IMR-90 (cell line): Measurements from ENCODE around the gene APOBEC3H. TPM values are rescaled to one million over a fixed set of nuclear protein-coding genes. Genes with fewer than 3 reads are reported as not detected.

Experiments used
- ATAC-seq: fragments of 200-7000 bp; cut with Tn5 transposase; 2 replicates; pipeline ENCODE4 v1.9.1; 2020; ENCODE audit warnings: low read depth, mild to moderate bottlenecking, moderate library complexity
- BruUV-seq: library from RNA; stranded (reverse); fragments of 400-500 nt; replicated peaks from 2 replicates; lab custom pipeline; 2021; lab: Mats Ljungman, UMichigan
- CTCF ChIA-PET: fragments of 300-600 bp; formaldehyde crosslinking; extraction: SDS; loops from one replicate; lab custom pipeline; 2021; ENCODE audit warnings: antibody characterized with exemption; lab: Yijun Ruan, JAX
- POLR2A ChIA-PET: fragments of 300-600 bp; sonication (Branson Sonifier 250); formaldehyde crosslinking; loops from one replicate; lab custom pipeline; 2022; ENCODE audit warnings: antibody characterized with exemption; ENCODE audit not compliant: unreplicated experiment; lab: Charles Lee
- DNase-seq: peaks from one replicate; pipeline ENCODE4 v3.0.0; 2013
- H2AFZ ChIP-seq: replicated peaks from 2 replicates; pipeline ENCODE3; 2013; ENCODE audit warnings: low read length, mild to moderate bottlenecking; ENCODE audit not compliant: poor library complexity
- H2AK5ac ChIP-seq: 2 replicates; pipeline ENCODE4 v1.6.1; 2013; ENCODE audit warnings: low read depth, low read length, inconsistent platforms
- H2AK9ac ChIP-seq: replicated peaks from 2 replicates; pipeline ENCODE3; 2013; ENCODE audit warnings: mild to moderate bottlenecking, low read depth, low read length, moderate library complexity; ENCODE audit not compliant: poor library complexity
- H2BK120ac ChIP-seq: 2 replicates; pipeline ENCODE4 v1.6.1; 2013; ENCODE audit warnings: low read depth, low read length, inconsistent platforms
- H2BK15ac ChIP-seq: 3 replicates; pipeline ENCODE4 v1.6.1; 2013; ENCODE audit warnings: low read depth, low read length, inconsistent platforms
- H2BK20ac ChIP-seq: 2 replicates; pipeline ENCODE4 v1.6.1; 2013; ENCODE audit warnings: low read depth, mild to moderate bottlenecking, inconsistent platforms, low read length, moderate library complexity
- H2BK5ac ChIP-seq: 2 replicates; pipeline ENCODE4 v1.6.1; 2013; ENCODE audit warnings: mild to moderate bottlenecking, low read depth, low read length, inconsistent platforms; ENCODE audit not compliant: poor library complexity, severe bottlenecking
- H3K14ac ChIP-seq: replicated peaks from 2 replicates; pipeline ENCODE4 v1.6.1; 2013; ENCODE audit warnings: low read depth, low read length, inconsistent platforms
- H3K18ac ChIP-seq: 2 replicates; pipeline ENCODE4 v1.6.1; 2013; ENCODE audit warnings: low read depth, low read length, control low read depth
- H3K23ac ChIP-seq: 2 replicates; pipeline ENCODE4 v1.6.1; 2013; ENCODE audit warnings: low read depth, low read length, inconsistent platforms
- H3K27ac ChIP-seq: 2 replicates; pipeline ENCODE4 v1.5.1; 2013; ENCODE audit warnings: mild to moderate bottlenecking, control low read depth, low read length; ENCODE audit not compliant: insufficient read depth
- H3K27me3 ChIP-seq: 2 replicates; pipeline ENCODE4 v1.6.1; 2013; ENCODE audit warnings: low read length; ENCODE audit not compliant: control insufficient read depth, insufficient read depth
- H3K36me3 ChIP-seq: 2 replicates; pipeline ENCODE4 v1.6.1; 2013; ENCODE audit warnings: low read length, mixed read lengths; ENCODE audit not compliant: control insufficient read depth, insufficient read depth
- H3K4ac ChIP-seq: 2 replicates; pipeline ENCODE4 v1.6.1; 2013; ENCODE audit warnings: low read depth, low read length, inconsistent platforms
- H3K4me1 ChIP-seq: 2 replicates; pipeline ENCODE4 v1.6.1; 2013; ENCODE audit warnings: low read length, mixed read lengths; ENCODE audit not compliant: control insufficient read depth, insufficient read depth
- H3K4me2 ChIP-seq: 2 replicates; pipeline ENCODE4 v1.6.1; 2013; ENCODE audit warnings: low read depth, mild to moderate bottlenecking, control low read depth, low read length, moderate library complexity
- H3K4me3 ChIP-seq: 2 replicates; pipeline ENCODE4 v1.5.1; 2013; ENCODE audit warnings: low read depth, mild to moderate bottlenecking, control low read depth, low read length, moderate library complexity; ENCODE audit not compliant: insufficient read depth
- H3K56ac ChIP-seq: 2 replicates; pipeline ENCODE4 v1.6.1; 2013; ENCODE audit warnings: low read length, inconsistent platforms; ENCODE audit not compliant: insufficient read depth; ENCODE audit errors: extremely low read depth
- H3K79me1 ChIP-seq, 2 experiments: 2 replicates each; pipeline ENCODE4 v1.6.1; 2013; ENCODE audit warnings: low read length in 2 of 2, inconsistent platforms in 1 of 2, low read depth in 1 of 2
- H3K9ac ChIP-seq: 2 replicates; pipeline ENCODE4 v1.6.1; 2013; ENCODE audit warnings: low read depth, low read length, control low read depth
- H3K9me1 ChIP-seq: 2 replicates; pipeline ENCODE4 v1.6.1; 2013; ENCODE audit warnings: low read length, inconsistent platforms; ENCODE audit not compliant: insufficient read depth
- H3K9me3 ChIP-seq: 2 replicates; pipeline ENCODE4 v1.6.1; 2013; ENCODE audit warnings: low read length; ENCODE audit not compliant: control insufficient read depth, insufficient read depth
- H4K20me1 ChIP-seq: 2 replicates; pipeline ENCODE4 v1.6.1; 2013; ENCODE audit warnings: low read length, inconsistent platforms; ENCODE audit not compliant: insufficient read depth
- H4K5ac ChIP-seq: 2 replicates; pipeline ENCODE4 v1.6.1; 2013; ENCODE audit warnings: mild to moderate bottlenecking, low read depth, low read length, control low read depth
- H4K8ac ChIP-seq, 2 experiments: 2 replicates each; pipeline ENCODE4 v1.6.1; 2013; ENCODE audit warnings: low read depth in 2 of 2, low read length in 2 of 2, control low read depth in 1 of 2, inconsistent platforms in 1 of 2
- H4K91ac ChIP-seq: 2 replicates; pipeline ENCODE4 v1.6.1; 2013; ENCODE audit warnings: low read depth, low read length, inconsistent platforms; ENCODE audit not compliant: insufficient read depth
- BHLHE40 ChIP-seq: fragments of 150-350 bp; IDR thresholded peaks from 2 replicates; pipeline ENCODE4 v1.6.1; 2016; ENCODE audit warnings: mild to moderate bottlenecking, low read depth, low read length
- CHD1 ChIP-seq: IDR thresholded peaks from 2 replicates; pipeline ENCODE4 v1.6.1; 2012; ENCODE audit warnings: low read depth, low read length, improper control_type of control experiment
- MAFK ChIP-seq: IDR thresholded peaks from 2 replicates; pipeline ENCODE4 v1.6.1; 2012; ENCODE audit warnings: low read depth, low read length, improper control_type of control experiment
- MAZ ChIP-seq: IDR thresholded peaks from 2 replicates; pipeline ENCODE4 v1.6.1; 2012; ENCODE audit warnings: low read depth, mild to moderate bottlenecking, low read length, improper control_type of control experiment, moderate library complexity, borderline replicate concordance
- POLR2A ChIP-seq: IDR thresholded peaks from 2 replicates; pipeline ENCODE4 v1.6.1; 2012; ENCODE audit warnings: mild to moderate bottlenecking, low read depth, low read length
- SMC3 ChIP-seq: fragments of 150-350 bp; IDR thresholded peaks from 2 replicates; pipeline ENCODE4 v1.6.1; 2016; ENCODE audit warnings: low read depth, mild to moderate bottlenecking, antibody characterized with exemption, low read length, moderate library complexity
- WGBS, 2 experiments: methylation state at CpG; one replicate each; pipeline versions ENCODE4 v1.1.5 to v1.1.7; 2013; ENCODE audit warnings: missing lambda C conversion rate in 2 of 2; ENCODE audit not compliant: insufficient read length in 1 of 2; ENCODE audit errors: extremely low coverage in 2 of 2; 5-methylcytosine and 5-hydroxymethylcytosine counted together
- dilution Hi-C: fragments of 300-500 bp; cut with HindIII; formaldehyde crosslinking; loops from one replicate; pipeline ENCODE4 v1.14.3; 2018; ENCODE audit warnings: low sequenced_read_pairs; ENCODE audit not compliant: unreplicated experiment
- in situ Hi-C: fragments of 300-500 bp; cut with MboI; formaldehyde crosslinking; loops from 3 replicates; pipeline ENCODE4 v1.14.3; 2019; ENCODE audit warnings: low sequenced_read_pairs, inconsistent platforms, mixed read lengths
- intact Hi-C: fragments of 100-400 bp; cut with micrococcal nuclease; formaldehyde crosslinking; loops from 2 replicates; pipeline ENCODE4 v1.10.0; 2022
- polyA plus RNA-seq, 3 experiments: library from polyadenylated mRNA; depleted of rRNA; stranded (reverse); fragments of >200 nt; gene quantifications; 2 replicates each; pipeline ENCODE4 v1.2.3, GENCODE V29; 2012; ENCODE audit warnings: low replicate concordance in 1 of 3
- total RNA-seq: library from RNA; depleted of rRNA; stranded (reverse); fragments of >200 nt; gene quantifications from 2 replicates; pipeline ENCODE4 v1.2.3, GENCODE V29; 2012

Gene APOBEC3H
- total and polyA plus RNA-seq, 2 of the 4 experiments (the other 2 are of a cell fraction) = 0.18 TPM; not detected in 1

GRCh38 chr22:39136317-39136716 lies 39.3 kb downstream of the APOBEC3H start:
- Histone ChIP-seq H2BK5ac (no peak overlapping the region), H4K5ac (no peak overlapping the region), H2BK20ac (no peak overlapping the region), H2BK120ac (no peak overlapping the region), H4K91ac (no peak overlapping the region), H3K14ac (no peak overlapping the region), H2BK15ac (no peak overlapping the region), H3K4me2 (no peak overlapping the region), H3K27ac (no peak overlapping the region), H3K4me1 (peaks cover 2% of the 10 kb centered on the region), H3K4ac (no peak overlapping the region), H3K27me3 (no peaks in the 10 kb centered on the region), H4K20me1 (no peaks in the 10 kb centered on the region), H2AK9ac (no peak overlapping the region), H3K56ac (no peak overlapping the region), H2AK5ac (no peak overlapping the region), H3K9me3 (no peaks in the 10 kb centered on the region), H3K9ac (no peak overlapping the region), H3K9me1 (peaks cover 4% of the 10 kb centered on the region; the same call in 1 of the 2 replicates), H2AFZ (no peak overlapping the region), H3K18ac (no peak overlapping the region), H3K23ac (no peak overlapping the region), H3K36me3 (no peaks in the 10 kb centered on the region), H4K8ac (no peak overlapping the region), H3K79me1 (no peaks in the 10 kb centered on the region), H3K4me3 (no peak overlapping the region)
- CTCF ChIA-PET = interaction anchor here (1.7 kb wide), 1 partner anchor 13 kb away, joined by 3 read pairs; no protein-coding TSS in a partner anchor
- dilution Hi-C loops (no loop called here), in situ Hi-C loops (no loop called here), intact Hi-C loops (no loop called here)
- POLR2A ChIA-PET = no interaction called here
- DNase-seq (no peak), ATAC-seq (no peak)
- no TSS peak for BruUV-seq
- TF ChIP-seq MAFK (no peak), CHD1 (no peak), MAZ (no peak), POLR2A (no peak), BHLHE40 (no peak), SMC3 (no peak)
- WGBS, 2 experiments = 83% methylated on average over 3 of the region's 8 CpGs; no CpG with 5 or more reads in 1 of the 2 experiments
